GM12872 (cell line): ENCODE results near the gene IPO5.

Experiments
- CTCF ChIP-seq: IDR thresholded peaks from 3 replicates; pipeline ENCODE4 v1.5.1; 2011; ENCODE audit warnings: low read depth, mild to moderate bottlenecking, low read length, moderate library complexity; ENCODE audit not compliant: insufficient read depth

The IPO5 gene

GRCh38 chr13:97936036-97936435, 17.4 kb upstream of the IPO5 start:
- TF ChIP-seq CTCF: no peak

- TF ChIP-seq CTCF: no peak
Observed at GRCh38 chr13:97938706-97939475, 14.6 kb upstream of the IPO5 start.

GRCh38 chr13:97944396-97945029, 9.0 kb upstream of the IPO5 start:
- no peak for TF ChIP-seq CTCF

DNA sequence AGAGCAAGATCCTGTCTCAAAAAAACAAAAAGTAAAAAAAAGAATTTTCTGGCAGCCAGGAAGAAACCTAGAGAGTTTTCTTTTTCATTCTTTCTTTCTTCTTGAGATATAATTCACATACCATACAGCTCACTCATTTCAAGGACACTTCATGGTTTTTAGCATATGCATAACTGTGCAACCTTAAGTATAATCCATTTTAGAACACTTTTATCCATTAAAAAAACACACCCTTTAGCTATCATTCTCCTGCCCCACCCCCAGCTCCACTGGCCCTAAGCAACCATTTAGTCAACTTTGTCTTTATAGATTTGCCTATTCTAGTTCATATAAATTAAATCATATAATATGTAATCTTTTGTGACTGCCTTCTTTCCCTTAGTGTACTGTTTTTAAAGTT, 8.1 kb upstream of the IPO5 start:
- TF ChIP-seq CTCF: no peak

DNA sequence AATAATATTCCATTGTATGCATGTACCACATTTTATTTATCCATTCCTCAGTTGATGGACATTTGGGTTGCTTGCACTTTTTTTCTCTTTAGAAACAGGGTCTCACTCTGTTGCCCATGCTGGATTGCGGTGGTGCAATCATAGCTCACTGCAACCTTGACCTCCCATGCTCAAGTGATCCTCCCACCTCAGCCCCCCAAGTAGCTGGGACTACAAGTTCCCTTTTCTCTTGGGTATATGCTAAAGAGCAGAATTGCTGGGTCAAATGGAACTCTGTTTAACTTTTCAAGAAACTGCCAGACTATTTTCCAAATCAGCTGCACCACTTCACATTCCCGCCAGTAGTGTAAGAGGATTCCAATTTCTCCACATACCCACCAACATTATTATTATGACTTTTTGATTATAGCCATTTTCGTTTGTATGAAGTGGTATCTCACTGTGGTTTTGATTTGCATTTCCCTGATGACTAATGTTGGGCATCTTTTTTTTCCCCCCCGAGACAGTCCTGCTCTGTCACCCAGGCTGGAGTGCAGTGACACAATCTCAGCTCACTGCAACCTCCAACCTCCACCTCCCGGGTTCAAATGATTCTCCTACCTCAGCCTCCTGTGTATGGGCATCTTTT, 7.6 kb upstream of the IPO5 start:
- TF ChIP-seq CTCF: no peak

GRCh38 chr13:97946951-97947588, 6.4 kb upstream of the IPO5 start:
- TF ChIP-seq CTCF: no peak

- no peak for TF ChIP-seq CTCF
Observed at GRCh38 chr13:97948041-97948440, 5.4 kb upstream of the IPO5 start.
